Measurements from ENCODE around the gene FUOM. TPM values are rescaled to one million over a fixed set of nuclear protein-coding genes. Genes with fewer than 3 reads are reported as not detected.

Gene FUOM
- total RNA-seq, 1 experiment from 2014 or later, result 41.8 TPM

- H3K27ac ChIP-seq (ENCODE audit: insufficient read length, low read depth, low read length), result no peak overlapping the region
- H3K9me3 ChIP-seq (ENCODE audit: control insufficient read depth, low read depth, low read length), result no peaks in the 10 kb centered on the region
- no peaks in the 10 kb centered on the region for H3K27me3 ChIP-seq (ENCODE audit: insufficient read depth, low read length)
- no peak overlapping the region for H4K5ac ChIP-seq (ENCODE audit: insufficient read length, low read depth, low read length)
- Mint-ChIP-seq H3K4me1 (peaks cover 0 to 2% of the 10 kb centered on the region in 2 experiments; a peak in 1 of 4 replicates), H3K36me3 (ENCODE audit: insufficient read depth in 1 of 3, low read depth in 3 of 3) (peaks cover 40 to 77% (median 77%) of the 10 kb centered on the region in 3 experiments; a peak in 6 of 7 replicates), H3K4me3 (no peak overlapping the region), H3K9me3 (no peaks in the 10 kb centered on the region), H3K27me3 (ENCODE audit: low read depth) (no peaks in the 10 kb centered on the region), H3K27ac (no peak overlapping the region)
- H3K23ac ChIP-seq (ENCODE audit: insufficient read length, low read depth, low read length), result no peak overlapping the region
- no peaks in the 10 kb centered on the region for H3K4me1 ChIP-seq (ENCODE audit: insufficient read depth, low read length)
- H3K79me1 ChIP-seq (ENCODE audit: insufficient read depth, low read depth, low read length, poor library complexity, severe bottlenecking), result no peaks in the 10 kb centered on the region
- H3K56ac ChIP-seq (ENCODE audit: insufficient read length, low read depth, low read length), result no peak overlapping the region
- H2BK20ac ChIP-seq (ENCODE audit: low read depth, low read length, poor library complexity, severe bottlenecking), result no peak overlapping the region
- no peak overlapping the region for H4K91ac ChIP-seq (ENCODE audit: insufficient read length, low read depth, low read length)
- H3K4me2 ChIP-seq (ENCODE audit: insufficient read depth, insufficient read length, low read length), result no peak overlapping the region
- no peak overlapping the region for H2BK5ac ChIP-seq (ENCODE audit: insufficient read length, low read length)
- no peak overlapping the region for H3K4ac ChIP-seq (ENCODE audit: low read depth, low read length)
- no peak overlapping the region for H2AK5ac ChIP-seq (ENCODE audit: insufficient read length, low read length)
- no peak overlapping the region for H2AFZ ChIP-seq (ENCODE audit: low read length)
- H4K20me1 ChIP-seq (ENCODE audit: control insufficient read depth, insufficient read depth, insufficient read length), result no peaks in the 10 kb centered on the region
- TF ChIP-seq CTCF (conservative IDR thresholded peaks at IDR 0.05), result no peak
- H3K14ac ChIP-seq (ENCODE audit: insufficient read depth, low read length), result no peak overlapping the region
- H3K79me2 ChIP-seq (ENCODE audit: insufficient read depth, low read length), result no peaks in the 10 kb centered on the region
- no peak overlapping the region for H2BK12ac ChIP-seq (ENCODE audit: insufficient read length, low read depth, low read length)
- no peak overlapping the region for H4K8ac ChIP-seq (replicated peaks; ENCODE audit: insufficient read length, low read depth, low read length)
- no peak overlapping the region for H3K18ac ChIP-seq (ENCODE audit: insufficient read length, low read depth, low read length)
- no peak overlapping the region for H3T11ph ChIP-seq (ENCODE audit: low read length)
- WGBS (ENCODE audit: extremely low coverage, insufficient read length, low lambda C conversion rate), result no CpG with 5 or more reads among the region's 17 CpGs
- H3K9ac ChIP-seq (ENCODE audit: extremely low read depth, insufficient read length, low read length), result no peak overlapping the region
- no peak overlapping the region for H2BK120ac ChIP-seq (ENCODE audit: low read depth, low read length, poor library complexity, severe bottlenecking)
- H2BK15ac ChIP-seq (ENCODE audit: low read depth, low read length), result no peak overlapping the region
- no peak for DNase-seq
- no peaks in the 10 kb centered on the region for H3K23me2 ChIP-seq (ENCODE audit: insufficient read length, low read depth, low read length, poor library complexity, severe bottlenecking)
These were observed 8.3 kb upstream of the FUOM start for GRCh38 chr10:133366130-133366478.
